Measurements from ENCODE around the gene CST9. TPM values are rescaled to one million over a fixed set of nuclear protein-coding genes. Genes with fewer than 3 reads are reported as not detected.

The CST9 gene
- total and polyA plus RNA-seq, 10 of the 15 experiments (the other 5 are each of a cell fraction or from before 2014, with no cell fraction given), result not detected

DNA sequence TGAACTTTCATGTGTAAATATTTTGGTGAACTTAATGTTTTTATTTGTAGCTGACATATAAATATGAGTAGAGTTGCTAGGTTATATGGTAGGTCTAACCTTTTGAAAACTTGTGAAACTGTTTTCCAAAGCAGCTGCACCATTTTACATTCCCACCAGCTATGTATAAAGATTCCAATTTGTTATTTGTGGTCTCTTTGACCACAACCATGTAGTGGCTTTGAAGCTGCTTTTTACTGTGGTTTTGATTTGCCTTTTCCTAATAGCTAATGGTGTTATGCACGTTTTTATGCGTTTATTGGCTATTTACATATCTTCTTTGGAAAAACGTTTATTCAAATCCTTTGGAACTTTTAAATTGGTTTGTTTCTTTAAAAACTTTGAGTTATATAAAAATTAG lies 21.8 kb upstream of the CST9 start:
- no peak overlapping the region for H3K4me2 ChIP-seq (ENCODE audit: control insufficient read depth, insufficient read depth)
- no peak overlapping the region for H3K4me3 ChIP-seq
- ChIA-PET CTCF (interaction anchor here (1.3 kb wide), 1 partner anchor 21 kb away, joined by 3 read pairs; no protein-coding TSS in a partner anchor), RAD21 (ENCODE audit: unreplicated experiment) (no interaction called here), SMC1A (ENCODE audit: uncharacterized antibody, unreplicated experiment) (no interaction called here), POLR2A (no interaction called here)
- FAIRE-seq (no peak), ATAC-seq (no peak), DNase-seq (ENCODE audit: low read depth, low spot score) (no peak)
- H3K27ac ChIP-seq (ENCODE audit: control insufficient read depth, insufficient read depth), result no peak overlapping the region
- H3K36me3 ChIP-seq (ENCODE audit: control insufficient read depth in 2 of 2, insufficient read depth in 2 of 2, low read length in 1 of 2), result no peaks in the 10 kb centered on the region
- no TSS peak for BruUV-seq (replicated peaks)
- intact Hi-C loops (cut with micrococcal nuclease; ENCODE audit: unreplicated experiment) (loop anchor here (5.0 kb wide), 1 partner anchor 265 kb away; the partner anchor contains the start of gene GZF1), in situ Hi-C loops (cut with MboI) (no loop called here)
- no peak overlapping the region for H2AFZ ChIP-seq (ENCODE audit: control insufficient read depth, low read depth, low read length)
- no peaks in the 10 kb centered on the region for H3K79me2 ChIP-seq (ENCODE audit: control insufficient read depth, insufficient read depth, low read length)
- H3K27me3 ChIP-seq (replicated peaks in 1 of 2; ENCODE audit: control insufficient read depth in 2 of 2, insufficient read depth in 2 of 2, low read length in 1 of 2), result no peaks in the 10 kb centered on the region
- no peaks in the 10 kb centered on the region; the same call in 1 of the 2 replicates for H4K20me1 ChIP-seq (ENCODE audit: control insufficient read depth, insufficient read depth)
- no peaks in the 10 kb centered on the region for H3K9me3 ChIP-seq (replicated peaks; ENCODE audit: control insufficient read depth, insufficient read depth, low read length)
- H3K9ac ChIP-seq (ENCODE audit: control insufficient read depth, insufficient read depth, low read length), result no peak overlapping the region
- H3K4me1 ChIP-seq (ENCODE audit: control insufficient read depth, insufficient read depth, low read length), result peaks cover 22% of the 10 kb centered on the region
- 58% methylated on average over 3 of the region's 3 CpGs for WGBS (ENCODE audit: insufficient coverage, insufficient replicate concordance, low lambda C conversion rate, missing lambda C conversion rate)
- TF ChIP-seq HDGF (IDR thresholded peaks at IDR 0.05) (no peak), PAX5 (IDR thresholded peaks at IDR 0.05; ENCODE audit: borderline replicate concordance, low read depth, low read length) (no peak), RUNX3 (IDR thresholded peaks at IDR 0.05; ENCODE audit: low read length) (no peak), SP1 (IDR thresholded peaks at IDR 0.05; ENCODE audit: low read depth, low read length) (no peak), SMAD5 (IDR thresholded peaks at IDR 0.05; ENCODE audit: low read depth) (no peak), MLLT1 (IDR thresholded peaks at IDR 0.05) (no peak), FOXM1 (IDR thresholded peaks at IDR 0.05; ENCODE audit: low read depth, low read length) (no peak), NFXL1 (IDR thresholded peaks at IDR 0.05; ENCODE audit: borderline replicate concordance) (no peak), SRF (IDR thresholded peaks at IDR 0.05; ENCODE audit: low read depth in 2 of 2, low read length in 2 of 2) (no peak), NFIC (IDR thresholded peaks at IDR 0.05; ENCODE audit: low read depth, low read length) (no peak), IRF3 (IDR thresholded peaks at IDR 0.05) (no peak), NR2C1 (IDR thresholded peaks at IDR 0.05) (no peak), MEF2A (IDR thresholded peaks at IDR 0.05; ENCODE audit: insufficient read depth, low read depth, low read length) (no peak), STAT3 (IDR thresholded peaks at IDR 0.05; ENCODE audit: low read depth, low read length) (no peak), SIX5 (IDR thresholded peaks at IDR 0.05; ENCODE audit: low read depth, low read length, severe bottlenecking) (no peak), E2F8 (IDR thresholded peaks at IDR 0.05; ENCODE audit: low read depth, partially characterized antibody) (no peak), USF2 (IDR thresholded peaks at IDR 0.05; ENCODE audit: borderline replicate concordance, low read depth, low read length) (no peak)
- TF ChIP-seq, protein P1, sequence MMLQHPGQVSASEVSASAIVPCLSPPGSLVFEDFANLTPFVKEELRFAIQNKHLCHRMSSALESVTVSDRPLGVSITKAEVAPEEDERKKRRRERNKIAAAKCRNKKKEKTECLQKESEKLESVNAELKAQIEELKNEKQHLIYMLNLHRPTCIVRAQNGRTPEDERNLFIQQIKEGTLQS (IDR thresholded peaks at IDR 0.05; ENCODE audit: borderline replicate concordance, extremely low read depth, low read depth, low read length), result no peak
